ENCODE results near the gene KLHL6.

Gene KLHL6

DNA sequence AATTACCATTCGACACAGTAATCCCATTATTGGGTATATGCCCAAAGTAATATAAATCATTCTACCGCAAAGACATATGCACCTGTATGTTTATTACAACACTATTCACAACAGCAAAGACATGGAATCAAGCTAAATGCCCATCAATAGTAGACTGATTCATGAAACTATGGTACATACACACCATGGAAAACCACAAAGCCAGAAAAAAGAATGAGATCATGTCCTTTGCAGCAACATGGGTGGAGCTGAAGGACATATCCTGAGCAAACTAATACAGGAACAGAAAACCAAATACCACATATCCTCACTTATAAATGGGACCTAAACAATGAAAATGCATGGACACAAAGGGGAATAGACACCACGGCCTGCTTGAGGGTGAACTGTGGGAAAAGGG is 116.0 kb downstream of the KLHL6 start:
- DNase-seq, result no peak
- TF ChIP-seq GATA1 (IDR thresholded peaks at IDR 0.05; ENCODE audit: low read depth, low read length) (no peak), POLR2A (IDR thresholded peaks at IDR 0.05; ENCODE audit: low read length) (no peak)

DNA sequence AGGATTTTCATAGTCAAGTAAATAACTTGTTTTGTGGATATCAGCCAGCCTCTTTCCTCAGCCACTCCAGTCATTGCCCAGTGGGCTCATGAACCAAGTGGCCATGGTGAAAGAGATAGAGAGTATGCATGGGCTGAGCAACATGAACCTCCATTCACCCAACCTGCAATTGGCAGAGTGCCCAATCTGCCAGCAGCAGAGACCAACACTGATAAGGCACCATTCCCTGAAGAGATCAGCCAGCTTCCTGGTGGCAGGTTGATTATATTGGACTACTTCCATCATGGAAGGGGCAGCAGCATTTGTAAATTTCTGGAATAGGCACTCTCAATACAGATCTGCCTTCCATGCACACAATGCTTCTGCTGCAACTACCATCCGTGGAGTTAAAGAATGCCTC is 116.8 kb downstream of the KLHL6 start:
- DNase-seq, result peak; percentile 48 to 52
- TF ChIP-seq GATA1 (IDR thresholded peaks at IDR 0.05; ENCODE audit: low read depth, low read length), result no peak
- no peak for TF ChIP-seq POLR2A (IDR thresholded peaks at IDR 0.05; ENCODE audit: low read length)

DNA sequence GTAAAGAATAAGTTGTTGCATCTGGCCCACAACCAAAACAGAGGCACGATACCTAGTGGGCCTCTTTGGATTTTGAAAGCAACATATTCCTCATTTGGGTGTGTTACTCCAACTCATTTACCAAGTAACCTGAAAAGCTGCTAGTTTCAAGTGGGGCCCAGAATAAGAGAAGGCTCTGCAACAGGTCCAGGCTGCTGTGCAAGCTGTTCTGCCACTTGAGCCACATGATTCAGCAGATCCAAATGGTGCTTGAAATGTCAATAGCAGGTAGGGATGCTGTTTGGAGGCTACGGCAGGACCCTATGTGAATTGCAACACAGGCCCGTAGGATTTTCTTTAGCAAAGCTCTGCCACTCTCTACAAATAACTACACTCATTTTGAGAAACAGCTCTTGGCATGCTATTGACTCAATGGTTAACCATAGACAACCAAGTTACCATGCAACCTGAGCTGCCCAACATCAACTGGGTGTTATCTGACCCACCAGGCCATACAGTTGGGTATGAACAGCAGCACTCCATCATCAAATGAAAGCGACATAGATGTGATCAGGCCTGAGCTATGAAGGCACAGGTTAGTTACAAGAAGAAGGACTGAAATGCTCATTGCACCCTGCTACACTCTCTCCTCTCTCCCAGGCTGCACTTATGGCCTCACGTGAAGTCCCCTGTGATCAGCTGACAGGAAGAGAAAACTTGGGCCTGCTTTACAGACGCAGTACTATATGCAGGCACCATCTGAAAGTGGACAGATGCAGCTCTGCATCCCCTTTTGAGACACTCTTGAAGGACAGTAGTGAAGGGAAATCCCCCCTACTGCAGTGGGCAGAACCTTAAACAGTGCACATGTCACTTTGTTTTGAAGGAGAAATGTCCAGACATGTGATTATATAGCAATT is 117.6 kb downstream of the KLHL6 start:
- DNase-seq, result no peak
- TF ChIP-seq GATA1 (IDR thresholded peaks at IDR 0.05; ENCODE audit: low read depth, low read length) (no peak), POLR2A (IDR thresholded peaks at IDR 0.05; ENCODE audit: low read length) (no peak)

Data from erythroblast (primary cell).